ENCODE measurements around the gene ABLIM2.

DNA sequence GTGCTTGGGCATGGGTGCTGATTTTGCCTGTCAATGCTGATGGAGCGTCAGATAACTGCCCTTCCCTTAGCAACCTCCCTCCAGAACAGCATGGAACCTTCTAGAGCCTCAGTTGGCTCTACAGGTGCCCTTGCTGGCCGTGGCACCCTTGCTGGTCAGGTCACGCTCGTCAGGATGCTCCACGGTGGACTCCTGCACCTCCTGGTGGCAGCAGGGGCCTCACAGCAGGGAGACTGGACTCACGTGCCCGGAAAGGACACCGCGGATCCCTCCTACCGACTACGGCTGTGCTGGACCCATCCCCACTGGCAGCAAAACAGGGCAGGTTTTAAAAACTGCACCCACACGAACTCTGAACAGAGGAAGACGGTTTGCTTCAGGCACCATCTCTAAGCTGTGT is 136.8 kb downstream of the ABLIM2 start:
- TF ChIP-seq, protein P1, sequence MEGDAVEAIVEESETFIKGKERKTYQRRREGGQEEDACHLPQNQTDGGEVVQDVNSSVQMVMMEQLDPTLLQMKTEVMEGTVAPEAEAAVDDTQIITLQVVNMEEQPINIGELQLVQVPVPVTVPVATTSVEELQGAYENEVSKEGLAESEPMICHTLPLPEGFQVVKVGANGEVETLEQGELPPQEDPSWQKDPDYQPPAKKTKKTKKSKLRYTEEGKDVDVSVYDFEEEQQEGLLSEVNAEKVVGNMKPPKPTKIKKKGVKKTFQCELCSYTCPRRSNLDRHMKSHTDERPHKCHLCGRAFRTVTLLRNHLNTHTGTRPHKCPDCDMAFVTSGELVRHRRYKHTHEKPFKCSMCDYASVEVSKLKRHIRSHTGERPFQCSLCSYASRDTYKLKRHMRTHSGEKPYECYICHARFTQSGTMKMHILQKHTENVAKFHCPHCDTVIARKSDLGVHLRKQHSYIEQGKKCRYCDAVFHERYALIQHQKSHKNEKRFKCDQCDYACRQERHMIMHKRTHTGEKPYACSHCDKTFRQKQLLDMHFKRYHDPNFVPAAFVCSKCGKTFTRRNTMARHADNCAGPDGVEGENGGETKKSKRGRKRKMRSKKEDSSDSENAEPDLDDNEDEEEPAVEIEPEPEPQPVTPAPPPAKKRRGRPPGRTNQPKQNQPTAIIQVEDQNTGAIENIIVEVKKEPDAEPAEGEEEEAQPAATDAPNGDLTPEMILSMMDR (IDR thresholded peaks at IDR 0.05; ENCODE audit: insufficient read depth, low read length, poor library complexity, severe bottlenecking), result no peak
- no peak for TF ChIP-seq EZH2phosphoT487 (conservative IDR thresholded peaks at IDR 0.05; ENCODE audit: low read length)
